Measurements from ENCODE around the gene SLC66A3. TPM values are rescaled to one million over a fixed set of nuclear protein-coding genes. Genes with fewer than 3 reads are reported as not detected.

The SLC66A3 gene
- total RNA-seq, 1 experiment from 2014 or later: 34.9 TPM

GRCh38 chr2:11132036-11132671 is 23.1 kb upstream of the SLC66A3 start:
- no peak for DNase-seq (ENCODE audit: low read depth)
- in situ Hi-C loops (cut with HindIII; ENCODE audit: low pct_unique_long_range_greater_than_20kb, low sequenced_read_pairs): loop anchor here (10.0 kb wide), 2 partner anchors 283 to 297 kb away; no protein-coding TSS in a partner anchor

- DNase-seq (ENCODE audit: low read depth): no peak
- in situ Hi-C loops (cut with HindIII; ENCODE audit: low pct_unique_long_range_greater_than_20kb, low sequenced_read_pairs): loop anchor here (10.0 kb wide), 2 partner anchors 281 to 299 kb away; no protein-coding TSS in a partner anchor
These were observed 21.9 kb upstream of the SLC66A3 start for GRCh38 chr2:11133238-11133935.

DNA sequence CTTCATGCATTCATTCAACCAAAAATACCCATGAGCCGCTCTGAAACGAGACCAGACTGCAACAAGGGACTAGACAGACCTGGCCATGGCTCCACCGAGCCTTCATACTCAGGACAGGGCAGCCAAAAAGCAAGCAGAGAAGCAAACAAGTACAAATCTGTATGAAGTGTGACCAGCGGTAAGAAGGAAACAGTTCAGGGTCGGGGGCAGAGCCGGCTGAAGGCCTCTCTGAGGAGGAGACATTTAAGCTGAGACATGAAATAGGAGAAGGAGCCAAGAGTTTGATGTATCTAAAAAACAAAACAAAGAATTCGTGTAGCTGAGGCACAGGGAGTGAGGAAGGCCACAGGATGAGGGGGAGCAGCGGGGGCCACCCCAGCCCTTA is 21.3 kb upstream of the SLC66A3 start:
- in situ Hi-C loops (cut with HindIII; ENCODE audit: low pct_unique_long_range_greater_than_20kb, low sequenced_read_pairs): loop anchor here (10.0 kb wide), 2 partner anchors 281 to 299 kb away; no protein-coding TSS in a partner anchor
- no peak for DNase-seq (ENCODE audit: low read depth)

GRCh38 chr2:11134349-11134748 is 20.9 kb upstream of the SLC66A3 start:
- in situ Hi-C loops (cut with HindIII; ENCODE audit: low pct_unique_long_range_greater_than_20kb, low sequenced_read_pairs): loop anchor here (10.0 kb wide), 2 partner anchors 280 to 300 kb away; no protein-coding TSS in a partner anchor
- DNase-seq (ENCODE audit: low read depth): no peak

- in situ Hi-C loops (cut with HindIII; ENCODE audit: low pct_unique_long_range_greater_than_20kb, low sequenced_read_pairs): no loop called here
- no peak for DNase-seq (ENCODE audit: low read depth)
These were observed 14.8 kb upstream of the SLC66A3 start for GRCh38 chr2:11140492-11140891.

DNA sequence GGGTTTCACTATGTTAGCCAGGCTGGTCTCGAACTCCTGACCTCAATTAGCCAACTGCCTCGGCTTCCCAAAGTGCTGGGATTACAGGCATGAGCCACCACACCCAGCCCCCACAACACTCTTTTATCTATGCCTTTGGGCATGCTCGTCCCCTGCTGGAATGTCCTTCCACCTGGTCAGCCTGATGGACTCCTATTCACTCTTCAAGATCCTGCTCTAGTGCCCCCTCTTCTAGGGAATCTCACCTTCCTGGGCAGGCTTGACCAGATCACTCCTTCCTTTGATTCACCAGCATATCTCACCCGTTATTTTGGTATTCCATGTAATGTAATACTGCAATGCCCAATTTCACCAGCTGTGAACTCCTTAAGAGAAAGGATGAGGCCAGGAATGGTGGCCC is 13.9 kb upstream of the SLC66A3 start:
- no peak for DNase-seq (ENCODE audit: low read depth)
- in situ Hi-C loops (cut with HindIII; ENCODE audit: low pct_unique_long_range_greater_than_20kb, low sequenced_read_pairs): no loop called here

DNA sequence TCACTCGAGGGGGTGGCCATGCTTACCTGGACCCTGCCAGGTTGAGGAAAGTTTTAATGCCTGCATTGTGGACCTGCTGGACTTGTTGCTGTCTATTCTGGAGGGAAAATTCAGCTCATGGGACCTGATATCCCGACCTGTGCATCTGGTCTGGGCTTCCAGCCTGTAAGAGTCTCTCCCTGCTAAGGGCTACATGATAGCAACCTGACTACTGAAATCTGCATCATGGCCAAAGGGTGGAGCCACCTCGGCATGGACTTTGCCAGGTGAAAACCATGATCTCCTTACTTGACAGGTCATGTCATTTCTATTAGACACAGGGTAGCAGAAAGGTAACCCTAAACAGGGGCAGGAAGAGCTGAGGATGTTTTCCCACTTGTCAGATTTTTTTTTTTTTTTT is 12.9 kb upstream of the SLC66A3 start:
- in situ Hi-C loops (cut with HindIII; ENCODE audit: low pct_unique_long_range_greater_than_20kb, low sequenced_read_pairs): no loop called here
- DNase-seq (ENCODE audit: low read depth): no peak

GRCh38 chr2:11142987-11143386 is 12.3 kb upstream of the SLC66A3 start:
- no peak for DNase-seq (ENCODE audit: low read depth)
- in situ Hi-C loops (cut with HindIII; ENCODE audit: low pct_unique_long_range_greater_than_20kb, low sequenced_read_pairs): no loop called here

DNA sequence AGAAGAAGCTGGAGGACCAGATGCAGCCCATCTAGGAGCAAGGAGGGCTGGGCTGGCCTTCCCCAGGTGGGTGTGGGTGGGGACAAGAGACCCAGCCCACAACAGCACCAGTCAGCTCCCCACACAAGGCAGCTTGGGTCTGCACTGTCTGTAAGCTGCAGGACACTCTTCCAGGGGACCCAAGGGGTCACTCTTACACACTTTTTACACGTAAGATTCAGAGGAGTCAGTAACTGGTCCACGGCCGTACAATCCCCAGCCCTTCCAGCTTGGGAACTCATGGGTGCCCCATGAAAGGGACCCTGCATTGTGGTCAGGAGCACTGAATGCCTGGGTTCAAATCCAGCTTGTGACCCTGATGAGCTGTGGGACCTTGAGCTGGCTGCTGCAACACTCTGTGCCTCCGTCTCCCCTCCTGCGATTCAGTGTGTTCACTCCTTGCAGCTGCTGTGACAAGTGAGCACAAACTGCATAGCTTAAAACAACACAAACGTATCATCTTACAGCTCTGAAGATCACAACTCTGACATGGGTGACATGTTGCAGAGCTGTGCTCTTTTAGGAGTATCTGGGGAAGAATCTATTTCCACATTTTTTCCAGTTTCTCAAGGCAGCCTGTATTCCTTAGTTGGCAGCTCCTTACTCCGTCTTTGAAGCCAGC is 11.1 kb upstream of the SLC66A3 start:
- no peak for DNase-seq (ENCODE audit: low read depth)
- in situ Hi-C loops (cut with HindIII; ENCODE audit: low pct_unique_long_range_greater_than_20kb, low sequenced_read_pairs): no loop called here

DNA sequence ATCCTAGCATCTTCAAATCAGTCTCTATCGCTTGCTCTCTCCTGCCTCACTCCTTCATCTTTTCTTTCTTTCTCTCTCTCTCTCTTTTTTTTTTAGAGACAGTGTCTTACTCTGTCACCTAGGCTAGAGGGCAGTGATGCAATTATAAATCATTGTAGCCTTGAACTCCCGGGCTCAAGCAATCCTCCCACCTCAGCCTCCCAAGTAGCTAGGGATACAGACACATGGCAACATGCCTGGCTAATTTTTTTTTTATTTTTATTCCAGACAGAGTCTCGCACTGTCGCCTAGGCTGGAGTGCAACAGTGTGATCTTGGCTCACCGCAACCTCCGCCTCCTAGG is 10.6 kb upstream of the SLC66A3 start:
- DNase-seq (ENCODE audit: low read depth): no peak
- in situ Hi-C loops (cut with HindIII; ENCODE audit: low pct_unique_long_range_greater_than_20kb, low sequenced_read_pairs): no loop called here

GRCh38 chr2:11145350-11145749 is 9.9 kb upstream of the SLC66A3 start:
- in situ Hi-C loops (cut with HindIII; ENCODE audit: low pct_unique_long_range_greater_than_20kb, low sequenced_read_pairs): no loop called here
- DNase-seq (ENCODE audit: low read depth): no peak

GRCh38 chr2:11146076-11146475 is 9.2 kb upstream of the SLC66A3 start:
- in situ Hi-C loops (cut with HindIII; ENCODE audit: low pct_unique_long_range_greater_than_20kb, low sequenced_read_pairs): no loop called here
- no peak for DNase-seq (ENCODE audit: low read depth)

- no peak for DNase-seq (ENCODE audit: low read depth)
These were observed 8.0 kb upstream of the SLC66A3 start for GRCh38 chr2:11147263-11147662.

DNA sequence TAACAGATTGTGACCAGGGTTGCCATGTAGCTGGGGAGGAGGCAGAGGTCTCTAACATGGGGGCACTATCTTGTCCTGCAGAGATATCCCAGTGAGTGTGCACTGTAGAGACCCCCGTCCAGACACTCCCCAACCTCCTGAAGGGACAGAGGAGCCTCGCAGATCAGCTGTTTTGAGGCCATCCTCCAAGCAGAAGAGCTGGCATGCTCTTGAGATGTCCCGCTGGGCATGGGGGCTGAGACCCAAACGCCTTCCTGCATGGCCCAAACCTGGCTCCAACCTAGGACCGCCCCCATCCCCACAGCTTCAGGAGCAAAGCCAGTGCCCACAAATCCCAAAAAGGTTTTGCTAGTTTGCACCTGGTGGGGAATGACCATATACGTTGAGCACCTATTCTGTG is 2.7 kb upstream of the SLC66A3 start:
- DNase-seq (ENCODE audit: low read depth): no peak
- in situ Hi-C loops (cut with HindIII; ENCODE audit: low pct_unique_long_range_greater_than_20kb, low sequenced_read_pairs): no loop called here

More at GRCh38 chr2:11147263-11147662, 8.0 kb upstream of the SLC66A3 start:
- in situ Hi-C loops (cut with HindIII; ENCODE audit: low pct_unique_long_range_greater_than_20kb, low sequenced_read_pairs): no loop called here

- DNase-seq (ENCODE audit: low read depth): no peak
- in situ Hi-C loops (cut with HindIII; ENCODE audit: low pct_unique_long_range_greater_than_20kb, low sequenced_read_pairs): no loop called here
These were observed 998 bp upstream of the SLC66A3 start for GRCh38 chr2:11154016-11154922.

DNA sequence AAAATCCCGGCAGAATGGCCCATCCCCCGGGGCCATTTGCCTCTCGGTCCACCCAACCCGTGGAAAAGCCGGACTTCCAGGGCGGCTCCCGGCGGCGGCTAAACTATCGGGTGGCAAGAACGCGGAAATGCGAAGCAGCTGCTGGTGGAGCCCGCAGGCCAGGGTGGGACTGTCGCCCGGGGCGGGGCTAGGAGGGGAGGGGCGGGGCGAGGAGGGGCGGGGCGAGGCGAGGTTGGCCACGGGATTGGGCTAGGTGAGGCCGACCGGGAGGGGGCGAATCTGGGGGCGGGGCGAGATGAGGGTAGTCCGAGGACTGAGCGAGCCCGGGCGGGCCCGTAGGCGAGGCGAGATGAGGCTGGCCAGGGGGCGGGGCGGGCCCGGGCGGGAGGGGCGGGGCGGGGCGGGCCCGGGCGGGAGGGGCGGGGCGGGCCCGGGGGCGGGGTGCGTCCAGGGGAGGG is 315 bp upstream of the SLC66A3 start:
- in situ Hi-C loops (cut with HindIII; ENCODE audit: low pct_unique_long_range_greater_than_20kb, low sequenced_read_pairs): no loop called here
- DNase-seq (ENCODE audit: low read depth): peak; percentile 75

- no peak for DNase-seq (ENCODE audit: low read depth)
- in situ Hi-C loops (cut with HindIII; ENCODE audit: low pct_unique_long_range_greater_than_20kb, low sequenced_read_pairs): no loop called here
These were observed 1.3 kb downstream of the SLC66A3 start for GRCh38 chr2:11156396-11157075.

DNA sequence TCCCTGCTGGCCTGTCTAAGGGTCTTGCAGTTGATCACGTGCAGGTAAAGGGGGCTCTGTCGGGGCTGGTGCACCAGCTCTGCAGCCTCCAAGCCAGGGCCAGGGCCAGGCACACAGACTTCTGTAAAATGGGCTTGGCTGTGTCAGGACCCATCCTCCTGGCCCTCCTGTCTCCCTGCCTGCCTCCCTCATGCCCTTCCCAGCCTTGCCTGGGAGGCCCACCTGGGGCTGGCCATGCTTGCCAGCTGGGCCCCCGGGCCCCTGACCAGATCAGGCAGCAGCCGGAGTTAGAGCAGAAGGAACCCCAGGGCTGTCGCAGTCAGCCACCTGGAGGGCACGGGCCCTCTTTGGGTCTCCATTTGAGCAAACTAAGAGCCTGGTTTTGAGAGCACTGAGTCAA is 2.0 kb downstream of the SLC66A3 start:
- no peak for DNase-seq (ENCODE audit: low read depth)
- in situ Hi-C loops (cut with HindIII; ENCODE audit: low pct_unique_long_range_greater_than_20kb, low sequenced_read_pairs): no loop called here
